ENCODE measurements around the gene LTN1. TPM values are rescaled to one million over a fixed set of nuclear protein-coding genes. Genes with fewer than 3 reads are reported as not detected.
"Not testable (repeated sequence)": the region's sequence is repeated elsewhere in the genome, so short reads cannot be mapped to it uniquely, and the experiment has no call there.

Gene LTN1
- total RNA-seq, 1 donor from 2014 or later, result 29.1 TPM

GRCh38 chr21:28932717-28933116, 60.0 kb downstream of the LTN1 start:
- no peak for DNase-seq (ENCODE audit: low spot score)

GRCh38 chr21:28931708-28932372, 60.8 kb downstream of the LTN1 start:
- not testable (repeated sequence) for DNase-seq (ENCODE audit: low spot score)

GRCh38 chr21:28928578-28929420, 63.9 kb downstream of the LTN1 start:
- no peak for DNase-seq (ENCODE audit: low spot score)

- DNase-seq (ENCODE audit: low spot score), result no peak
Measured at GRCh38 chr21:28927130-28927529, 65.5 kb downstream of the LTN1 start.

GRCh38 chr21:28923439-28923975, 69.2 kb downstream of the LTN1 start:
- no peak for DNase-seq (ENCODE audit: low spot score)

GRCh38 chr21:28922368-28922767, 70.3 kb downstream of the LTN1 start:
- no peak for DNase-seq (ENCODE audit: low spot score)

- no peak for DNase-seq (ENCODE audit: low spot score)
Measured at GRCh38 chr21:28916150-28916893, 76.4 kb downstream of the LTN1 start.

- no peak for DNase-seq (ENCODE audit: low spot score)
Measured at GRCh38 chr21:28913071-28913470, 79.6 kb downstream of the LTN1 start.

- no peak for DNase-seq (ENCODE audit: low spot score)
Measured at GRCh38 chr21:28910280-28910887, 82.3 kb downstream of the LTN1 start.

- no peak for DNase-seq (ENCODE audit: low spot score)
Measured at GRCh38 chr21:28908351-28908750, 84.3 kb downstream of the LTN1 start.

- no peak for DNase-seq (ENCODE audit: low spot score)
Measured at GRCh38 chr21:28906841-28907240, 85.8 kb downstream of the LTN1 start.

- no peak for DNase-seq (ENCODE audit: low spot score)
Measured at GRCh38 chr21:28906236-28906635, 86.4 kb downstream of the LTN1 start.

GRCh38 chr21:28904961-28905435, 87.7 kb downstream of the LTN1 start:
- DNase-seq (ENCODE audit: low spot score), result no peak

GRCh38 chr21:28903448-28903847, 89.2 kb downstream of the LTN1 start:
- DNase-seq (ENCODE audit: low spot score), result no peak

- no peak for DNase-seq (ENCODE audit: low spot score)
Measured at GRCh38 chr21:28900481-28900880, 92.2 kb downstream of the LTN1 start.

GRCh38 chr21:28899744-28900143, 92.9 kb downstream of the LTN1 start:
- DNase-seq (ENCODE audit: low spot score), result peak; percentile 40

- no peak for DNase-seq (ENCODE audit: low spot score)
Measured at GRCh38 chr21:28899220-28899619, 93.5 kb downstream of the LTN1 start.

GRCh38 chr21:28893687-28894086, 99.0 kb downstream of the LTN1 start:
- DNase-seq (ENCODE audit: low spot score), result no peak

GRCh38 chr21:28892199-28893111, 100.2 kb downstream of the LTN1 start:
- no peak for DNase-seq (ENCODE audit: low spot score)

GRCh38 chr21:28885853-28886177, 106.9 kb downstream of the LTN1 start:
- DNase-seq (ENCODE audit: low spot score), result peak; percentile 12

Data from umbilical cord (tissue), 2 donors.